Activated CD4-positive, CD25-positive, alpha-beta regulatory T cell treated with anti-CD3 and anti-CD28 coated beads, Interleukin-2, amount 50 U/mL, for 16 hours (primary cell): ENCODE results near the gene PAK5.
"Not testable (repeated sequence)": the region's sequence is repeated elsewhere in the genome, so short reads cannot be mapped to it uniquely, and the experiment has no call there.

Source experiments
- DNase-seq: peaks from one replicate; pipeline ENCODE4 v3.0.0-alpha.2; 2020; ENCODE audit warnings: low read depth, low spot score

Gene PAK5

DNA sequence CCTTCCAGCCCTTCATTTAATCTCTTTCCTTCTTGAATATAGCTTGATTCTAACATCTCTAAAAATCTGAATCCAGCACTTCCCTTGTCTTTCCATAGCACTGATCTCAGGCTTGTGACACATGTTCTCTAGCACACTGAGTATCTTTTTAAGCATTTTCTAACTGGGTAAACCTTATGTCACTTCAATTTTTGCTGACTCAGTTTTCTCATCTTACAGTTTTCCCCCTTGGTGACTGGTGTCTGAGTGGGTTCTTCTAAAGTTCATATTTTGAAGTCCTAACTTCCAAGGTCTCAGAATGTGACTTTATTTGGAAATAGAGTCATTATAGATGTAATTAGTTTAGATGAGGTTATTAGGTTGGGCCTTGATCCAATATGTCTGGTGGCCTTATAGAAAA, 153.9 kb downstream of the PAK5 start:
- no peak for DNase-seq

DNA sequence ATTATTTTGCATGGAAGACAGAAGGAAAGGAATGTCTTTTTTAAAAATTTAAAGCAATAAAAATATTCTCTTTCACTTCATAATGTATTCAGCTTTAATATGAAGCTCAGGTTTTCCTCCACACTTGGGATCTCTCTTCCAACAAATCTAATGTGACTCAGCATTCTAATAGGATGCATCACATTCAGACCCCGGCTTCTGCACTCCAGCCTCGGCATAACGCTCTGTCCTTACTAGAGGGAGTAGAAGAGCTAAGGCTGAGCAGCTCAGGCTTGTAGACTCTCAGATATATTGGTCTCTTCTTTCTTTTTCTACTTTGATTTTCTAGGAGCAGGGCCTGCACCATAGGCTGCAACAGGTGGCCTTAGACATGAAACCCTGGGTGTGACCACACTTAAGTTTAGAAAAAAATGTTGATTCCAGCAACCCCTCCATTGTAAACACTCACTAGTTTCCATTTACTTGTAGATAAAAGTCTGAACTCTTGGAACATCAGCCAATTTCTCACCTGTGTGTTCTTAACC, 161.7 kb downstream of the PAK5 start:
- DNase-seq = no peak

DNA sequence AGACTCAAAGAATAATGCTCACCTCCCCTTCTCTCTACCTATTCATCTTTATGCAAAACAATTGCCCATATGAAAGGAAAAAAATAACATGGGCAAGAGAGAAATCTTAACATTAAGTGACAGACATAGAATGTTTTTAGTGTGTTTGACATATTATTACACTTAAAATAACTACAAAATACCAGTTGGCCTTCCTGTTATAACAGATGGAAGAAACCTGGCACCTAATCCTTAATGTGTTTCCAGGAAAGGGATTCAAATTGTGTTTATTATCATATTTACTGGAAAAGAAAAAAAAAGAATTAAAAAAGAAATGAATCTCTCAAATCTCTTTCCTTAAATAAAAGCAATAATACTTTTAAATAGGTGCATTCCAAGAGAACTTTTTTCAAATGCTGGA, 165.9 kb downstream of the PAK5 start:
- DNase-seq = no peak

DNA sequence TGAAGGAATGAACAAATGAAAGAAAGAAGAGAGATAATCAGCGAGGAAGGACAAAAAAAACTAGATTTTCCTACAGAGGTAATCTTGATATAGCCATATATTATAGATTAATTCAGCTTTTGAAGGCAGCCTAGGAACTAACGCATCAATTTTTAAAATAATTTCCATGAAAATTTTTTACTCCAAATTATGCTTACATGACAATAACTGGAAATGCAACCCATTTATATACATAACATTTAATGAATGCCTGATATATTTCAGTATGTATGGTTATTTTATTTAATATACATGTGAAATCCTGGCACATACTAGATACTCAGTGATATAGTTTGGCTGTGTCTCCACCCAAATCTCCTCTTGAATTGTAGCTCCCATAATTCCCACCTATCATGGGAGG, 166.8 kb downstream of the PAK5 start:
- DNase-seq = no peak

DNA sequence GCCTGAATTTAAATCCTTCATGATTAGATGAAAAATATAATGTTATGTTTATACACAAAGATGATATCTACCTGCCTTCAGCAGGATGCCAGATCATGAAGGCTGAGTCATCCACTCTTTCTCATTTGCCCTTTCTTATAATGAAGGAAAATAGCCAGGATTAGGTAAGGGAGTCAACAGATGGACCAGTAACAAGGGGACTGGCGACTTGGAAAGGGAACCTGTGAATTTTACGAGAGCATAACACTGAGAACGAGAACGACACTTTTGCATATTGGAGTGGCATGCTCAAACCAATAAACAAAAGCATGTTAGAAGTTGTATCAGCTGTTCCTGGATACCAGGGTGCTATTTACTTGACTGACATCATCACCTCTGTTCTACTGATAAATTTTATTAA, 170.5 kb downstream of the PAK5 start:
- DNase-seq = no peak

DNA sequence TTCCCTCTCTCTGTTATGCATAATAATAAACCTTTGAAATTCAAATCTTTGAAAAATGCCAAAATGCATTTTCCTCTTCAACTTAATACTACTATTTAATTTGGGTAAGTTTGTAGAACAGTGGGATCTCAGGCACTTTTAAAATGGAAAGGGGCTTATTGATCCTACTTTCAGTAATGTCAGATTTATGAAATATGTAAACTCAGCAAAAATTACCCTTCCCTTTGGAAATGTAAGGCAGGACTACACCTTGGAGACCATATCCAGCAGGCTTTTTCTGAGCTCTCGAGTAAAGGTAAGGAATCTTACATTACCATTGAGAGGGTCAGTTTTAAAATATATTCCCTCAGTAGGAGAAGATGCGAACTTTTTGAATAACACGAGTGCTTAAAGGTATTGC, 175.5 kb downstream of the PAK5 start:
- DNase-seq = no peak

DNA sequence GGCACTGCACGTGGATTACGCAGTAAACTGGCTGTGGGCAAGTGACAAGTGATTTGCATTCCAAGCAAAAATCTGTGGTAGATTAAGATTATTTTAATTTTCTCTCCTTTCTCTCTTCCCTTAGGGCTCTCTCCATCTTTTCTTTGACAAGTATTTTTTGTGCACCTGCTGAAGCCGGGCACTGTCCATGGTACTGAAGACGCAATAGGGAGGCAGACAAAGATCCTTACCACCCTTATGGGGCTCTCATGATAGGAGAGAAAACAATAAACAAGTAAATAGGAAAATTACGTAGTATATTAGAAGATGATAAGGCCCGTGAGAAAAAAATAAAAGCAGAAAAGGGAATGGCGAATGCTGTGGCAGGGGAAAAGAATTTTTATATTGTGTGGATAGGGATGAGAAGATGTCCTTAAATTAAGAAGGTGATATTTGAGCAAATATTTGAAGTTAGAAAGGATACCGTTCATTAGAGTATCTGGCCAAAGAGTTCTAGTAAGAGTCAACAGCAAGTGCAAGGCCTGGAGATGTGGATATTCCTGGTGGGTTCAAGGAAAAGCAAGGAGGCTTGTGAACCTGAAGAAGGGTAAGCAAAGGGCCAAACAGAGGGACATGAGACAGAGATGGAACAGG, 178.5 kb downstream of the PAK5 start:
- DNase-seq = no peak

DNA sequence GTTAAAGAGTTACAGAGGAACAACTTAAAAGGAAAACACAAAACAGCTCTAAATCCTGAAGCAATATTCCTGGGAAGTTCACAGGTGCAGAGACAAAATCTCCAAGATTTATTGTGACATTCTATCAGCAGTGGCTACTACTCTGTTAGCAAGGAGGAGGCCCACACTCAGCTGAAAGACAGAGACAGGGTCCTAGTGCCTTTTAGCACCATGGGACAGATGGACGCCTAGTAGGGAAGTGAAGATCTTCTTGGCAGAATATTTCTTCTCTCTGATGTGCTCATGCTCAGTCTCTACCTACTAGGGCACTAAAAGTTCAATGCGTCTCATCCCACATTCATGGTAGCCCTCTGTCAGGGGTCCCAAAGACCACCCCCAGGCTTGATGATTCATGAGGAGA, 191.1 kb downstream of the PAK5 start:
- DNase-seq = no peak

DNA sequence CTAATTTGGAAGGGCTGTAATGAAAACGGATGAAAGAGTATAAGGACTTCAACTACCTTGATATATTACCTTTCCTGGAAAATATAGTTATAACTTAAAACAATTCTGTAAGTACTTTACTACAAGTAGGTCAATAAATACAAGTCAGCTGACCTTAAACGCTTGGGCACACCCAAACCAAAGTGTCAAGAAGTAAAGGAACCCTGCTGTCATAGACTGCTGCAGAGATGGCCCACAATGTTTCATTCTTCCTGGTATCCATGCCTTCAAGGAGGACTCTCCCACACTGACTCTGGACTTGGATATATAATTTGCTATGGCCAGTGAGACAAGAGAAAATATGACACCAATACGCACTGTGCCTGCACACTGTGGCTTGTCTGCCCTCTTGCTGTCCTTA, 192.5 kb downstream of the PAK5 start:
- DNase-seq = no peak

DNA sequence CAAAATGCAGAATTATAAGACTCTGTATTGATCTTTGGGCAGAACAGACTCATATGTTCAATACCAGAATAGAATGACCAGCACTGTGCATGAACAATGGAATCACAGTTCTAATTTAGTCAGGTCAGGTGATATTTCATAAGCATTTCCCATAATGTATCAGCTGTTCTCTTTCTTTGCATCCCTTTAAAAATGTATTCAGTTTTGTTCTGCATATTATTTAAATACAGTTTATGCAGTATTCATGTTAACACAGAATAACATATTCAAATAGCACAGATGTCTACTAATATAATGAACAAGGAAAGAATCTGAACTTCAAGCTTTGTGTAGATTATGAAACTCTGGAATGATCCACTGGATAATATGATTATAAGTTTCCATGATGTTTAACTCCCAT, 196.0 kb downstream of the PAK5 start:
- no peak for DNase-seq

DNA sequence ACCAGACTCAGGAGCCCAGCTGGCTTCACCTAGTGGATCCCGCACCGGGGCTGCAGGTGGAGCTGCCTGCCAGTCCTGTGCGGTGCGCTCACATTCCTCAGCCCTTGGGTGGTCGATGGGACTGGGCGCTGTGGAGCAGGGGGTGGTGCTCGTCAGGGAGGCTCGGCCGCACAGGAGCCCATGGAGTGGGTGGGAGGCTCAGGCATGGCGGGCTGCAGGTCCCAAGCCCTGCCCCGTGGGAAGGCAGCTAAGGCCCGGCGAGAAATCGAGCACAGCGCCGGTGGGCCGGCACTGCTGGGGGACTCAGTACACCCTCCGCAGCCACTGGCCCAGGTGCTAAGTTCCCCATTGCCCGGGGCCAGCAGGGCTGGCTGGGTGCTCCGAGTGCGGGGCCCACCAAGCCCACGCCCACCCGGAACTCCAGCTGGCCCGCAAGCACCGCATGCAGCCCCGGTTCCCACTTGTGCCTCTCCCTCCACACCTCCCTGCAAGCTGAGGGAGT, 197.3 kb downstream of the PAK5 start:
- not testable (repeated sequence) for DNase-seq

DNA sequence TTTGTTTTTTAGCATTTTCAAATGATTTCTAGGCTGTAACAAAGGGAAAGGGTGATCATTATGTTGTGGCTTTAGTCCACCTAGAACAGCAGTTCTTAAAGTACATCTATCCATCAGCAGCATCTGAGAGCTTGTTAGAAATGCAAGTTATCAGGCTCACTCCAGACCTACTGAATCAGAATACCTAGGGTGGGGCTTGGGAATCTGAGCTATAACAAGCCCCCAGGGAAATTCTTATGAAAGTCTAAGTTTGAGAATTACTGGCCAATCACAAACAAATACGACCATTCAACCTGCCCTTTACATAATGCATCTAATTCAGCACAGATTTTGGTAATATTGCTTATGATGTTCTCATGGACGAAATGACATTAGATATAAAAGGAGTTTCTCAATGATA, 201.0 kb downstream of the PAK5 start:
- DNase-seq = no peak

DNA sequence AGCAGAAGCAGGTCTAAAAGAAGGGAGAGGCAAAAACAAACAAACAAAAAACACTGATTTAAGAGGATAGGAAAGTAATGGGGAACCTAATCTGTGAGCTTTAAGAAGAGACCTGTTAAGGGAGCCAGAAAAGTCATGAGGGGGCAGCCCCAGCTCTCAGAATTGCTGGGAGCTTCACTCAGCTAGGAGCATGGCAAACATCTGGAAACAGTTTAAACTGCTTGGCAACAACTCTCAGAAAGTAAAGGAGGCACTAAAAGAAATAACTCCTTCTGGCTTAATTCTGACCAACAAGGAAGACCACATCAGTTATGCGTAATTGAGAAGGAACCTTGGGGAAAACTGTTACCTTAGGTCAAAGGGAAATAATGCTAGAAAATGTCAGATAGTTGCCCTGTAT, 203.1 kb downstream of the PAK5 start:
- DNase-seq = no peak

DNA sequence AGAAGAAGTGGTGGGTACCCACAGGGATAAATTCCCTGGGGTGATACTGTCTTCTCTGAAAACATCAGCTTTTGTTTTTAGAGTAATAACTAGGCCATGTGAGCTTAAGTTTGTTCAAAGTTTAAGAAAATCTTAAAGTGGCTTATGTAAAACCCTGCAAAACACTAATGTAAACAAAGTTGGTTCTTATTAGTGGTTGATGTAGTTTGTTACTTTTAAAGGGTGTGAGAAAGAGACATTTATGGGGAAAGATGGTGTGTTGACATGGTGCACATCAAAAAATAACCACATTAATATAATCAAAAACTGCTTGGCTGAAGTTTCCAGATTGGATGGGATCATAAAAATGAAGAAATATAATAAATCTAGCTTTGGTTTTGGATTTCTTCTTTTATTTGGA, 204.5 kb downstream of the PAK5 start:
- DNase-seq = no peak

DNA sequence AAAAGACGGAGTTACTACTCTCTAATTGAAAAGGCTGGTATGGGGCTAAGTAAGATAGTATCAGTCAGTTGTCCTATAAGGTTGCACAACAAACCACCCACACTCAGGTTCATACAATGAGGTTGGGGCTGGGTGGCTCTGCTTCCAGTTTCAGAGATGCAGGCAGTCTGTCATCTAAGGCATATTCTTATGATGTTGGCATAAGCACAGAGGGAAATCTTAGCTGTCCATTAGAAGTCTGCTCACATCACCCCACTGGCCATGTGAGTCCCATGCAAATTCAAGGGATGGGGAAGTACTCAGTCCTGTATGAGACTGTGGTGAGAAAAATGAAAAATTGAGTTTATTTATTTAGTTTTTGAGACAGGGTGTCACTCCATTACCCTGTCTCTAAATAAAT, 205.9 kb downstream of the PAK5 start:
- DNase-seq = no peak

DNA sequence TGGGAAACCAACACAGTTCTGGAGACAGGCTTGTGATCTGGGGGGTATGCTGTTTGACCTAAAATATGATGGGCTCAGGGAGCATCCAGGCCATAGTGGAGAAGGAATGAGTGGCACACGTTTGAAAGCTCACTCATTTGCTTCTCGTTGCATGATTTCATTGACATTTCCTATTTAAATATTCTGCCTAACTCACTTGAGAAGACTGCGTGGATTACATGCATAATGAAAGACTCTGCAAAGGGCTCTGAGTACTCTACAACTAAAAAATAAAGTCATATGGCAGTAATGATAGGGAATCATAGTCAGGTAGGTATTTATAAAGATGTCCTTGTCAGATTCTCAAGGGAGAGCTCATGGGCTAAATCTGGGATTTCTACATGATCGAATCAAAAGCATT, 206.6 kb downstream of the PAK5 start:
- no peak for DNase-seq

DNA sequence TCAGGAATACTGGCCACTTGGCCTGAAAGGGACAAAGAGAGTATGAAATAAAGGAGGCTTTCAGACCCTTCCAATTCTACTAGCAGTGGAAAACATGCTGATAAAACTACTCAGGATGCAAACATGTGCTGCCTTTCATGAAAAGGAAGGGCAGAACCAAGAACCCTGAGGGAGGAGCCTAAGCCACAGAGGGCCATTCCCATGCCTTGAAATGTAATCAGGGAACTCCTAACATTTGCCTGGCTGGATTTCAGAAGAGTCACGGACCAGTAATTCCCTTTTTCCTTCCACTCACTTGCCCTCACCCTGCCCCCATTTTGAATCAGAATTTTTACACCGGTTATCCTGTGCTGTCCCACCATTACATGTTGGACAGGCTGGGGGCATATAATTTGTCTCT, 208.3 kb downstream of the PAK5 start:
- no peak for DNase-seq

DNA sequence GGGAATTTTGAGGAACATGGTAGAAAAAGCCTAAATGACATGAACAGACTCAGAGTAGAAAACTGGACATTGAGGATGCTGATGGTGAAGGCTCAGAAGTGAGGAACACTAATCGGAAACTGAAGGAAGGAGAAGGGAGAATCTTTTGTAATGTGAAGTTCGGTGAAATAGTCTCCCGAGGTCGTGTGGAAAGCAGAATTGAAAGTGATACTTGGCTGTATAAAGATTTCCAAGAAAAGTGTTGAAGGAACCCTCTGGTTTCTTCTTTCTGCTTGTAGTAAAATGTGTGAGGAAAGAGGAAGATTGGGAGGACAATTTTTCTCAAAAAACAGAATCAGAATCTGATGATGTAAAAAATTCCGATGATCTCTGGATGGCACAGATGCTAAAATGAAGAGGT, 209.0 kb downstream of the PAK5 start:
- no peak for DNase-seq

DNA sequence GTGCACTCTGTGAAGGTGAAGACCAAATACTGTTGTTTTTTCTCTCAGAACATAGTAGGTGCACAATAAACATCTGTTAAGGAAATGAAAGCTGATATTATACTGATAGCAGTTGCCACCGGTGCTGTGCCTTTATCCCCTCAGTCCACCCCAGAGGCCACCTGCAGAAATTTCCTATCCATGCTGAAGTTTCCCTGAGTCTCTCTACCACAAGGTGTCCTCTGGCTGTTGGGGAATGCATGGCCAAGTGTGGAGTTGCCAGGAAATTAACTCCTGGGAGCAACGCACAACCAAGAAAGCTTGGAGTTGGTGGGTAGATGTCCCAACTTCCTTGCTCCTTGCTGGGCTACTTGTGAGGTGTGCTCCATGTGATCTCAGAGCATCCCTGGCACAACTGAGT, 210.3 kb downstream of the PAK5 start:
- no peak for DNase-seq

DNA sequence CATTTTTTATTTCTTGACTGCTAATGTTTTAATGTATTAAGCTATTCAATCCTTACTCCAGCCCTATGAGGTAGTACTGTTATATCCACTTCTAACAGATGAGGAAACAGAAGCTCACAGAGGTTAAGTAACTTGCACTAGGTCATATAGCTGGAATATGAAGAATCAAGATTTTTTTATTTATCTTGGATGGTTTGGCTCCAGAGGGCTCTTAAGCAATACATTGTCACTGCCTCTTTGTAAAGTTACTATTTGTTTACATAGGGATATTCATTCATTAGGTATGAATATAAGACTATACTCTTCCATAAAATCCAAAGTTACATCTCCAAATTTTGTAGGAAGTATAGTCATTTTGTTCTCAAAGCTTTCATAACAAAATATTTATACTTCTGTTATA, 210.7 kb downstream of the PAK5 start:
- DNase-seq = no peak

DNA sequence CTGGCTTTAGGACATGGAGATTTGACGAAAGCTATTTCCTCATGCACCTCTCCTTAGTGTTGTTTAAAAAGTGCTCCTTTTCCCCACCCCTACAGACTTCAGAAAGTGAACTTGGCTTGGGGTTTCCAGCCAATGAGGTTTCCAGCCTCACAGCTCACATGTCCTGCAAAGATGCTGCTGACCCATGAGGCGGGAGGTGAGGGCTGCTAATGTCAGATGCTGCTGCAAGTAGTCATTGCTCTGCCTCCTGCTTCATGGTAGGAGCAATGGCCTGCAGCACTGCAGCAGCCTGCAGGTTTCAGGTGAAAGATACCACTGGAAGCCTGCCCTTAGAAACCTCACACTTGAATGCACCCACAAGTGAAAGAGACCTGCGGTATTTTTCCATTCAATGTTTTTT, 211.7 kb downstream of the PAK5 start:
- DNase-seq = no peak

DNA sequence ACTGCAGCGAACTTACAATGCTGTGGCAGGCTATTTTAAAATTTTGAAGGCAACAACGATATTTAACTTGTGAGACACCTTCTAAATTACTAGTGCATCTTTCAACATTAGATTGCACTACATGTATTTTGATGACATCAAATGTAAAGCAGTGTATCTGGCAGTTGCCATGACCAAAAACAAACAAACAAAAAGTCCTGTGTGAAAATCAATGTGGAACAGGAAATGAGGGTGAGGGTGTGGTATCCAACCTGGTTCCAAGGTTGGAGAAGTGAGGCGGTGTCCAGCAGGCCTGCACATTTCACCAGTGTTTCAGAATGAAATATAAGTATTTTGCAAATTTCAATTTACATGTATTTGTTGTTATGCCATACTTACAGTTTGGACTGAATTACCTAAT, 212.5 kb downstream of the PAK5 start:
- no peak for DNase-seq

DNA sequence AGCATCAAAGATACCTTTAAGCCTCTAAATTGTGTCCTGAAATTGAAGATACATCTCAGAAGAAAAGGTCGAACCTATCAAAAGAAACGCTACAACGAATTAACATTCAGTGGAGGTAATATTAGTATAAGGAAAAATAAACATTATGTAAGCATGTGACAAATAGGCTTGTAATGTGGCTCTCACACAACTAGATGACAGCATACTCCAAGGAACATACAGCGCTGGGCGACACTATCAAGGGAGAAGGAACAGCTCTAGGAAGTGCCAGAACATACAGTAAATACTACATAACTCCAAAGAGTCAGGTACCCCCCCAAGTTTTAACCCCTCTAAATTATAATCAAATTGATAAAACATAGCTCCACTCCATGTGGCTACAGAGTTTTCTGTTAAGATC, 220.9 kb downstream of the PAK5 start:
- no peak for DNase-seq

DNA sequence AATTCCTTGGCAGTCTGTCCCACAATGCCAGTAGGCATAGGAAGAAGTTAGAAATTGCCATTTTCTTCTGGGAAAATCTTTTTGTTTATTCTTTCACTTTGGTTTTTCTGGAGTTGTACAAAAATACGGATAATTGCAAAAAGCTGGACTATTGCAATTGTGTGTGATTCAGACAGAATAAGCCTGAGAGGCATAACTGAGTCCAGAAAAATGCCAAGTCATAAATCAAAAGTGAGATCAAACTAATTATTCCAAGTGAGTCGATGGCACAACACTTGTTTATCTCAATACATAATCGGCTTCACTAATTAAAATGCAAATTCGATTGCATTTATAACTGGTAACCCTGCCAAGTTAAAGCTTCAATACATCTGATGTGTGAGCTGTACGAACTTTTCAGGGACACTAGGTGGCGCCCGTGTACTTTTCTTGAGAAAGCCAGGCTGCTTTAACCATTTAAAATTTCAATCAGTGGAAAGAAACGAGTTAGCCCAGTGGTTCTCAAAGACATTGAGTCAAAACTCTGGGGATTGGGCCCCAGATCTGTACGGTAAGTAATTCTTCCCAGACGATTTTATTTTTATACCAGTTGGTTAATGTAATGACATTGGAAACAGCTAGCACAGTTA, 221.9 kb downstream of the PAK5 start:
- peak; percentile 4 for DNase-seq
